Parathyroid adenoma (tissue), 2 donors: ENCODE results near the gene LRCH1.

Experiments
- H2AFZ ChIP-seq: fragments of 300-600 bp; sonication (generic); one replicate; pipeline ENCODE4 v1.7.0; 2017; ENCODE audit warnings: antibody characterized with exemption, mild to moderate bottlenecking
- H3K27ac ChIP-seq: fragments of 300-600 bp; sonication (generic); one replicate; pipeline ENCODE4 v1.7.0; 2017
- H3K27me3 ChIP-seq: fragments of 300-600 bp; sonication (generic); one replicate; pipeline ENCODE4 v1.7.0; 2017; ENCODE audit warnings: low read length; ENCODE audit not compliant: control insufficient read depth, insufficient read depth
- H3K36me3 ChIP-seq: fragments of 300-600 bp; sonication (generic); one replicate; pipeline ENCODE4 v1.7.0; 2017; ENCODE audit warnings: low read length; ENCODE audit not compliant: control insufficient read depth, insufficient read depth
- H3K4me1 ChIP-seq: fragments of 300-600 bp; sonication (generic); one replicate; pipeline ENCODE4 v1.7.0; 2017; ENCODE audit warnings: control low read depth
- H3K4me2 ChIP-seq: fragments of 300-600 bp; sonication (generic); one replicate; pipeline ENCODE4 v1.7.0; 2017; ENCODE audit warnings: low read length
- H3K4me3 ChIP-seq: fragments of 300-600 bp; sonication (generic); one replicate; pipeline ENCODE4 v1.7.0; 2017; ENCODE audit warnings: low read depth, low read length
- H3K79me2 ChIP-seq: fragments of 300-600 bp; sonication (generic); one replicate; pipeline ENCODE4 v1.7.0; 2017; ENCODE audit warnings: control low read depth
- H3K9ac ChIP-seq: fragments of 300-600 bp; sonication (generic); one replicate; pipeline ENCODE4 v1.7.0; 2017; ENCODE audit warnings: mild to moderate bottlenecking
- H3K9me3 ChIP-seq: fragments of 300-600 bp; sonication (generic); one replicate; pipeline ENCODE4 v1.7.0; 2017; ENCODE audit warnings: low read length; ENCODE audit not compliant: control insufficient read depth
- TF ChIP-seq, protein P1 (sequence below): fragments of 300-600 bp; sonication (generic); IDR thresholded peaks from one replicate; pipeline ENCODE4 v1.7.0; 2017; ENCODE audit warnings: antibody characterized with exemption, mild to moderate bottlenecking
- donor health status: primary hyperparathyroidism.

Gene LRCH1

GRCh38 chr13:46698910-46699460 is 146.0 kb downstream of the LRCH1 start:
- TF ChIP-seq, protein P1, sequence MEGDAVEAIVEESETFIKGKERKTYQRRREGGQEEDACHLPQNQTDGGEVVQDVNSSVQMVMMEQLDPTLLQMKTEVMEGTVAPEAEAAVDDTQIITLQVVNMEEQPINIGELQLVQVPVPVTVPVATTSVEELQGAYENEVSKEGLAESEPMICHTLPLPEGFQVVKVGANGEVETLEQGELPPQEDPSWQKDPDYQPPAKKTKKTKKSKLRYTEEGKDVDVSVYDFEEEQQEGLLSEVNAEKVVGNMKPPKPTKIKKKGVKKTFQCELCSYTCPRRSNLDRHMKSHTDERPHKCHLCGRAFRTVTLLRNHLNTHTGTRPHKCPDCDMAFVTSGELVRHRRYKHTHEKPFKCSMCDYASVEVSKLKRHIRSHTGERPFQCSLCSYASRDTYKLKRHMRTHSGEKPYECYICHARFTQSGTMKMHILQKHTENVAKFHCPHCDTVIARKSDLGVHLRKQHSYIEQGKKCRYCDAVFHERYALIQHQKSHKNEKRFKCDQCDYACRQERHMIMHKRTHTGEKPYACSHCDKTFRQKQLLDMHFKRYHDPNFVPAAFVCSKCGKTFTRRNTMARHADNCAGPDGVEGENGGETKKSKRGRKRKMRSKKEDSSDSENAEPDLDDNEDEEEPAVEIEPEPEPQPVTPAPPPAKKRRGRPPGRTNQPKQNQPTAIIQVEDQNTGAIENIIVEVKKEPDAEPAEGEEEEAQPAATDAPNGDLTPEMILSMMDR, result no peak
- Histone ChIP-seq H2AFZ (no peak overlapping the region), H3K4me2 (no peak overlapping the region), H3K9ac (no peak overlapping the region), H3K27me3 (no peaks in the 10 kb centered on the region), H3K9me3 (no peaks in the 10 kb centered on the region), H3K4me3 (no peak overlapping the region), H3K4me1 (peaks cover 2% of the 10 kb centered on the region), H3K79me2 (no peaks in the 10 kb centered on the region), H3K27ac (no peak overlapping the region), H3K36me3 (no peaks in the 10 kb centered on the region)

- Histone ChIP-seq H3K4me2 (no peak overlapping the region), H3K79me2 (no peaks in the 10 kb centered on the region), H3K9me3 (no peaks in the 10 kb centered on the region), H3K4me1 (no peaks in the 10 kb centered on the region), H3K27ac (no peak overlapping the region), H3K27me3 (no peaks in the 10 kb centered on the region), H3K4me3 (no peak overlapping the region), H2AFZ (no peak overlapping the region), H3K9ac (no peak overlapping the region), H3K36me3 (no peaks in the 10 kb centered on the region)
- TF ChIP-seq, protein P1, result no peak
Measured at GRCh38 chr13:46712524-46712923, 159.6 kb downstream of the LRCH1 start.

GRCh38 chr13:46715363-46715762 is 162.4 kb downstream of the LRCH1 start:
- Histone ChIP-seq H3K9me3 (no peaks in the 10 kb centered on the region), H3K4me1 (no peaks in the 10 kb centered on the region), H3K27ac (no peak overlapping the region), H2AFZ (no peak overlapping the region), H3K27me3 (no peaks in the 10 kb centered on the region), H3K79me2 (no peaks in the 10 kb centered on the region), H3K9ac (no peak overlapping the region), H3K4me2 (no peak overlapping the region), H3K36me3 (no peaks in the 10 kb centered on the region), H3K4me3 (no peak overlapping the region)
- TF ChIP-seq, protein P1, result no peak

GRCh38 chr13:46716821-46717220 is 163.9 kb downstream of the LRCH1 start:
- TF ChIP-seq, protein P1, result no peak

DNA sequence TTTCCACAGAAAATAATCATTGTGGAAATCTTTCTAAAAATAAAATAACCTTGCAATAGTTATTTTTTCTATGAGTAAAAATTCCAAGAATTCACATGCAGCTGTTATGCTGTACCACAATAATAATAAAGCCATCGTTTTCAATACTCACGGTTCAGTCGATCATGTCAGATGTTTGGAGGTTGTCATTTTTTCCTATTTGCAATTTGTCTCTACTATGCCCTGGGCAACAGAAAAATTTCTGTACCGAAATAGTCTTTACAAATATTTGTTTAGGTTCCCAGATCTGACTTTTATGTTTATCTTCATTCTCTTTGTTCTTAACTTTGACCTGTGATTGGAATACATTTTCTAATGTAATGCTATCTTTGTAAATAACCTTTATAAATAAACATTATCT is 164.3 kb downstream of the LRCH1 start:
- TF ChIP-seq, protein P1, result no peak
- H3K4me1 ChIP-seq, result no peaks in the 10 kb centered on the region

More at GRCh38 chr13:46716821-46717220, 163.9 kb downstream of the LRCH1 start:
- Histone ChIP-seq H3K9me3 (no peaks in the 10 kb centered on the region), H3K9ac (no peak overlapping the region), H3K4me1 (no peaks in the 10 kb centered on the region), H3K79me2 (no peaks in the 10 kb centered on the region), H3K27me3 (no peaks in the 10 kb centered on the region), H3K4me2 (no peak overlapping the region), H3K27ac (no peak overlapping the region), H3K4me3 (no peak overlapping the region), H2AFZ (no peak overlapping the region), H3K36me3 (no peaks in the 10 kb centered on the region)

More for the DNA sequence above, 164.3 kb downstream of the LRCH1 start:
- no peak overlapping the region for H2AFZ ChIP-seq
- no peaks in the 10 kb centered on the region for H3K79me2 ChIP-seq
- H3K9ac ChIP-seq, result no peak overlapping the region
- no peak overlapping the region for H3K27ac ChIP-seq
- no peaks in the 10 kb centered on the region for H3K27me3 ChIP-seq
- no peaks in the 10 kb centered on the region for H3K36me3 ChIP-seq
- no peak overlapping the region for H3K4me2 ChIP-seq
- H3K4me3 ChIP-seq, result no peak overlapping the region
- H3K9me3 ChIP-seq, result no peaks in the 10 kb centered on the region
